HepG2 (cell line): Measurements from ENCODE around the gene KIF26B.

Experiments
- MAX ChIP-seq: IDR thresholded peaks from 2 replicates; pipeline ENCODE4 v1.6.1; 2012; ENCODE audit warnings: inconsistent platforms
- NR2F2 ChIP-seq: IDR thresholded peaks from 2 replicates; pipeline ENCODE4 v1.6.1; 2012; ENCODE audit warnings: low read depth, inconsistent platforms, borderline replicate concordance
- POLR2AphosphoS2 ChIP-seq: IDR thresholded peaks from 2 replicates; pipeline ENCODE4 v1.6.1; 2011; ENCODE audit warnings: low read depth, low read length, improper control_type of control experiment
- PRPF4 ChIP-seq: fragments of 200-400 bp; formaldehyde crosslinking; IDR thresholded peaks from 2 replicates; pipeline ENCODE4 v1.6.1; 2016; ENCODE audit warnings: low read length, low read depth; ENCODE audit not compliant: poor library complexity, severe bottlenecking
- TSC22D2 ChIP-seq: sonication (generic); formaldehyde crosslinking; IDR thresholded peaks from 2 replicates; pipeline ENCODE4 v1.5.1; 2020; ENCODE audit warnings: missing genetic modification reagents, mild to moderate bottlenecking, borderline replicate concordance
- ZBTB38 ChIP-seq: sonication (generic); formaldehyde crosslinking; IDR thresholded peaks from 2 replicates; pipeline ENCODE4 v1.5.1; 2020; ENCODE audit warnings: mild to moderate bottlenecking, missing genetic modification reagents
- ZBTB49 ChIP-seq: sonication (generic); formaldehyde crosslinking; IDR thresholded peaks from 2 replicates; pipeline ENCODE4 v1.4.0; 2020; ENCODE audit warnings: missing genetic modification reagents, borderline replicate concordance
- ZEB1 ChIP-seq: IDR thresholded peaks from 2 replicates; pipeline ENCODE4 v1.6.1; 2012; ENCODE audit warnings: mild to moderate bottlenecking, low read depth, inconsistent platforms; ENCODE audit not compliant: insufficient replicate concordance

GRCh38 chr1:245245021-245245667, 90.4 kb downstream of the KIF26B start:
- no peak for TF ChIP-seq ZEB1
- no peak for TF ChIP-seq NR2F2
- no peak for TF ChIP-seq PRPF4
- TF ChIP-seq MAX = no peak
- no peak for TF ChIP-seq ZBTB38
- no peak for TF ChIP-seq ZBTB49 (CRISPR knock-in tag)
- TF ChIP-seq TSC22D2 = no peak
- TF ChIP-seq POLR2AphosphoS2 = no peak
